GM12864 (cell line): ENCODE results near the gene RXRA.

Source experiments
- DNase-seq: peaks from one replicate; pipeline ENCODE4 v3.0.0-alpha.2; 2011; ENCODE audit warnings: low read depth
- H3K4me3 ChIP-seq: 2 replicates; pipeline ENCODE4 v1.5.1; 2011; ENCODE audit warnings: mild to moderate bottlenecking, low read depth, low read length, control low read depth
- CTCF ChIP-seq: IDR thresholded peaks from 2 replicates; pipeline ENCODE4 v1.5.1; 2011; ENCODE audit warnings: low read depth, mild to moderate bottlenecking, moderate library complexity, low read length, control low read depth, inconsistent platforms; ENCODE audit errors: missing control alignments

Gene RXRA

GRCh38 chr9:134455934-134456755 lies 129.9 kb downstream of the RXRA start:
- DNase-seq, result no peak
- no peak for TF ChIP-seq CTCF
- H3K4me3 ChIP-seq, result peak overlapping the region; percentile 18; the same call in 1 of the 2 replicates

GRCh38 chr9:134456756-134457305 lies 130.6 kb downstream of the RXRA start:
- H3K4me3 ChIP-seq, result no peak overlapping the region
- TF ChIP-seq CTCF, result no peak
- no peak for DNase-seq

- DNase-seq, result no peak
- TF ChIP-seq CTCF, result no peak
- H3K4me3 ChIP-seq, result no peak overlapping the region
Measured at GRCh38 chr9:134457321-134458206, 131.3 kb downstream of the RXRA start.

GRCh38 chr9:134458207-134459108 lies 132.2 kb downstream of the RXRA start:
- no peak for TF ChIP-seq CTCF
- no peak overlapping the region for H3K4me3 ChIP-seq
- DNase-seq, result no peak

GRCh38 chr9:134459164-134459563 lies 132.9 kb downstream of the RXRA start:
- H3K4me3 ChIP-seq, result no peak overlapping the region
- no peak for TF ChIP-seq CTCF
- DNase-seq, result no peak

GRCh38 chr9:134459573-134459972 lies 133.3 kb downstream of the RXRA start:
- no peak for TF ChIP-seq CTCF
- H3K4me3 ChIP-seq, result no peak overlapping the region
- DNase-seq, result no peak
